GM19238 (cell line): ENCODE data around the gene TCF12.

Experiments used
- DNase-seq: peaks from one replicate; pipeline ENCODE4 v3.0.0; 2011; ENCODE audit warnings: low spot score; ENCODE audit not compliant: insufficient read length

TCF12 gene

GRCh38 chr15:57330619-57331340, 412.3 kb downstream of the TCF12 start:
- no peak for DNase-seq

- DNase-seq: no peak
Observed at GRCh38 chr15:57332326-57332725, 413.9 kb downstream of the TCF12 start.

DNA sequence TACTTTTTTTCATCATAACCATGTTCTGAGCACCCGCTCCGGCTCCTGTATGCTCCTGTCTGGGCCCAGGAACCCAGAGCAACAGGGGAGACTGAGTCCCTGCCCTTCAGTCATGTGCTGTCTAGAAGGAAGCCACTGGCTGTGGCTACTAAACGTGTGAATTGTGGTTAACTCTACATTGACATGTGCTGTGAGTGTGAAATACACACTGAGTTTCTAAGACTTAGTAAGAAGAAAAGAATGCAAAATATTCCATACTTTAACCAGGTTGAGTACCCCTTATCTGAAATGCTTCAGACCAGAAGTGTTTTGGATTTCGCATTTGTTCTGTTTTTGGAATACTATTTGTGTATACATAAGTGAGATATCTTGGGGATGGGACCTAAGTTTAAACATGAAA, 415.0 kb downstream of the TCF12 start:
- DNase-seq: no peak

DNA sequence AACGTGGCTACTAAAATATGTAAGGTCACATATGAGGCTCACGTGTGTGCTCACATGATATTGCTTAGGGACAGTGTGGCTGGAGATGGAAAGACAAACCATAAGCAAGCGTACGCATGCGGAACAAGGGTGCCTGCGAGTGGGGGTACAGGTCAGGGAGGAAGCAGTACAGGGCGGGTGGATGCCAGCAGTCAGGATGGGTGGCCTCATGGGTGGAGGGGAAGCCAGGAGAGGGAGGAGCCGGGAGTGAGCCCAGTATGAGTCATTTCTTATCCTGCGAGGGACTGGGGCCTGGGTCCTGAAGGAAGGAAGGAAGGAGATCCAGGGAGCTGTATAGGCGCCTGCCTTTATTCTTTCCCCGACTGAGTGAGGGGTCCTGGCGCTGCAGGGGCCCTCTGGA, 415.8 kb downstream of the TCF12 start:
- DNase-seq: no peak

DNA sequence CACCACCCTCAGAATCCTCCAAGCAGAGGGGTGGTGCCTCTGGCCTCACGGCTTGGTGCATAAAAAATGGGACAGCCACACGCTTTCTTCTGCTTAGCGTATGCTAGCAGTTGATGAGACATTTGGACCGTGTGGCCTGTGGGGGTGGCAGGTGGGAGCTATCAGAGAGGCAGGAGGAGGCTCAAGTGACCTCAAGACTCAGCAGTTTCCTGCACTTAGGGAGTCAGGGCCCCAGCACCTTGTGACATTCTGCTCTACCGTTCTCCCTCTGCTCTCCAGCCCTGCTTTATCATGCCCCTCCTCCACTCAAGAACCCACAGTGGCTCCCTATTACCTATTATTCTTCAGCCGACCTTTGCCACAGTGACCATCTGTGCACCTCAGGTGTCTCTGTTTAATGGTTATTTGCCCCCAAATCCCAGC, 416.9 kb downstream of the TCF12 start:
- no peak for DNase-seq

DNA sequence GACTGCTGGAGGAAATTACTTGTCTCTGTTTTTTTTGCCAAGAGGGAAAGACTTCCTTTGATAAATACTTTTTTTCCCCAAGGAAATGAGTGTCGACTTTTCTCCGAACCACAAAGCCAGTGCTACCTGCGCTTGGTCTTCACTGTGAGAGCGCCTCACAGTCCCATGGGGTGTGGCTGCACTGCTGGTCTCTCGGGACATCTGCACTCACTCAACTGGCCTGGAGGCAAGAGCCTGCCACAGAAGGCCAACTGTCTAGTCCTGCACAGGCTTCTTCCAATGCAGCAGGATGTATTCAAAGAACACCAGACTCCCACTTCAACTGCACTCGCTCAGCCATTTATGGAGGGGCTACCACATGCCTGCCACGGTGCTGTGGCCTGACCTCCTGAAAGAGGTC, 417.3 kb downstream of the TCF12 start:
- no peak for DNase-seq

DNA sequence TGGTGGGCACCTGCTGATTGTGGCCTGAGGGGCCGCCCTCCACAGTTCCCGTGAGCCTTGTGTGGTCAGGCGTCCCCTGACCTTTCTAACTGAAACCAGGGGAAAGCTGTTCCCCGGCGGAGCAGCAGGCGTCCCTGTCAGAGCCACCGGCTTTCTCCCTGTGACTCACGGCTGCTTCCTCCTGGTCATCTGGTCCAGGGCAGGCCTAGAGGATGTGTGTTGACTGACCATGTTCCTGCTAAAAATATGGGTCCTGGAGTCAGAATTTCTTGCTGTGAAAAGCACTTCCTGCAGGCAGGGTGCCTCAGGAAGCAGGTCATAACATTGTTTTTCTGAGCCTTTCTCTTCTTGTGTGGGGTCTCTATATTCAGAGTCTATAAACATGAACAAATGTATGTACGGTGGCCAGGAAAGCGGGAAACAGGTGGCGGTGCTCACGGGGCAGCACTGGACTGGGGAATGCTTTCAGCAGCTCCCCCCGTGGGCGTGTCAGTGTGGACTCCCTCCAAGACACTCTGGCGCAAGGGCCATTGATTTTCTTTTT, 419.5 kb downstream of the TCF12 start:
- DNase-seq: no peak

- DNase-seq: no peak
Observed at GRCh38 chr15:57339321-57339720, 420.9 kb downstream of the TCF12 start.
